ENCODE results near the gene MCRS1.

MCRS1 gene

GRCh38 chr12:49567302-49567610 lies 686 bp downstream of the MCRS1 start:
- peak overlapping the region; percentile 93 for H4K91ac ChIP-seq (ENCODE audit: low read depth, low read length)
- peak overlapping the region; percentile 98 for H4K8ac ChIP-seq (ENCODE audit: low read depth, low read length)
- peaks cover 8% of the 10 kb centered on the region for H3K79me2 ChIP-seq (ENCODE audit: control insufficient read depth, insufficient read depth, low read length, poor library complexity)
- H2AFZ ChIP-seq (ENCODE audit: insufficient read depth, low read length, poor library complexity), result peak overlapping the region; percentile 91
- H3K9ac ChIP-seq (ENCODE audit: low read length), result peak overlapping the region; percentile 86
- peak overlapping the region; percentile 77 for H2BK120ac ChIP-seq (ENCODE audit: insufficient read depth, low read length, poor library complexity)
- peak overlapping the region; percentile 83 for H3K18ac ChIP-seq (ENCODE audit: low read length)
- no peak overlapping the region for H3K23ac ChIP-seq (ENCODE audit: low read length)
- peak overlapping the region; percentile 93 for H3K14ac ChIP-seq (ENCODE audit: low read length)
- H2BK5ac ChIP-seq (ENCODE audit: low read depth, low read length, poor library complexity), result peak overlapping the region; percentile 89
- H3K4me1 ChIP-seq (ENCODE audit: control insufficient read depth in 1 of 2, insufficient read depth in 2 of 2, low read length in 2 of 2), result peaks cover 2 to 3% of the 10 kb centered on the region in 2 experiments
- peak overlapping the region; percentile 89 for H3K4me3 ChIP-seq (ENCODE audit: low read depth, low read length)
- H2AK5ac ChIP-seq (ENCODE audit: low read length), result peak overlapping the region; percentile 92
- no CpG with 5 or more reads among the region's 11 CpGs for WGBS (ENCODE audit: extremely low coverage, insufficient coverage, insufficient read length)
- no peak overlapping the region for H3K27ac ChIP-seq (ENCODE audit: low read depth, low read length)
- no peaks in the 10 kb centered on the region for H3K9me3 ChIP-seq (ENCODE audit: insufficient read depth, low read depth, low read length)
- no peak overlapping the region for H2BK12ac ChIP-seq (ENCODE audit: low read length)
- H3K27me3 ChIP-seq (ENCODE audit: insufficient read depth, low read length), result no peaks in the 10 kb centered on the region
- H3K79me1 ChIP-seq (ENCODE audit: low read length), result peaks cover 8% of the 10 kb centered on the region
- H3K4me2 ChIP-seq (ENCODE audit: low read length), result peak overlapping the region; percentile 73
- H4K12ac ChIP-seq (ENCODE audit: low read depth, low read length), result peak overlapping the region; percentile 89
- H3K36me3 ChIP-seq (ENCODE audit: control insufficient read depth in 1 of 2, insufficient read depth in 2 of 2, low read length in 2 of 2), result peaks cover 37% of the 10 kb centered on the region in 2 experiments
- DNase-seq, result no peak
- H3K4ac ChIP-seq (ENCODE audit: low read depth, low read length), result peak overlapping the region; percentile 77

- H3K23ac ChIP-seq (ENCODE audit: low read length), result no peak overlapping the region
- no CpG with 5 or more reads among the region's 13 CpGs for WGBS (ENCODE audit: extremely low coverage, insufficient coverage, insufficient read length)
These were observed 1.6 kb downstream of the MCRS1 start for GRCh38 chr12:49566361-49566760.

GRCh38 chr12:49565406-49566265 lies 2.3 kb downstream of the MCRS1 start:
- Histone ChIP-seq H3K9me3 (ENCODE audit: insufficient read depth, low read depth, low read length) (no peaks in the 10 kb centered on the region), H3K27me3 (ENCODE audit: insufficient read depth, low read length) (no peaks in the 10 kb centered on the region), H3K23ac (ENCODE audit: low read length) (no peak overlapping the region), H3K4me2 (ENCODE audit: low read length) (no peak overlapping the region), H2AK5ac (ENCODE audit: low read length) (no peak overlapping the region), H2BK5ac (ENCODE audit: low read depth, low read length, poor library complexity) (no peak overlapping the region), H3K14ac (ENCODE audit: low read length) (no peak overlapping the region), H3K4ac (ENCODE audit: low read depth, low read length) (no peak overlapping the region), H2BK12ac (ENCODE audit: low read length) (no peak overlapping the region), H3K27ac (ENCODE audit: low read depth, low read length) (no peak overlapping the region), H4K91ac (ENCODE audit: low read depth, low read length) (no peak overlapping the region), H3K9ac (ENCODE audit: low read length) (no peak overlapping the region), H3K4me3 (ENCODE audit: low read depth, low read length) (no peak overlapping the region), H3K18ac (ENCODE audit: low read length) (peak overlapping the region; percentile 9), H3K79me2 (ENCODE audit: control insufficient read depth, insufficient read depth, low read length, poor library complexity) (peaks cover 8% of the 10 kb centered on the region), H4K12ac (ENCODE audit: low read depth, low read length) (no peak overlapping the region), H2BK120ac (ENCODE audit: insufficient read depth, low read length, poor library complexity) (no peak overlapping the region), H3K79me1 (ENCODE audit: low read length) (peaks cover 8% of the 10 kb centered on the region), H3K4me1 (ENCODE audit: control insufficient read depth in 1 of 2, insufficient read depth in 2 of 2, low read length in 2 of 2) (peaks cover under 1 to 3% of the 10 kb centered on the region in 2 experiments), H4K8ac (ENCODE audit: low read depth, low read length) (no peak overlapping the region), H2AFZ (ENCODE audit: insufficient read depth, low read length, poor library complexity) (no peak overlapping the region), H3K36me3 (ENCODE audit: control insufficient read depth in 1 of 2, insufficient read depth in 2 of 2, low read length in 2 of 2) (peaks cover 44 to 45% of the 10 kb centered on the region in 2 experiments)
- DNase-seq, result no peak
- no CpG with 5 or more reads among the region's 12 CpGs for WGBS (ENCODE audit: extremely low coverage, insufficient coverage, insufficient read length)

More at GRCh38 chr12:49566361-49566760, 1.6 kb downstream of the MCRS1 start:
- no peak overlapping the region for H3K4ac ChIP-seq (ENCODE audit: low read depth, low read length)
- H3K9ac ChIP-seq (ENCODE audit: low read length), result no peak overlapping the region
- no peak overlapping the region for H3K4me3 ChIP-seq (ENCODE audit: low read depth, low read length)
- no peak overlapping the region for H2BK120ac ChIP-seq (ENCODE audit: insufficient read depth, low read length, poor library complexity)
- H2AFZ ChIP-seq (ENCODE audit: insufficient read depth, low read length, poor library complexity), result no peak overlapping the region
- H3K4me2 ChIP-seq (ENCODE audit: low read length), result no peak overlapping the region
- H4K8ac ChIP-seq (ENCODE audit: low read depth, low read length), result no peak overlapping the region
- no peak overlapping the region for H4K91ac ChIP-seq (ENCODE audit: low read depth, low read length)
- H2BK5ac ChIP-seq (ENCODE audit: low read depth, low read length, poor library complexity), result no peak overlapping the region
- peaks cover 8% of the 10 kb centered on the region for H3K79me1 ChIP-seq (ENCODE audit: low read length)
- H3K9me3 ChIP-seq (ENCODE audit: insufficient read depth, low read depth, low read length), result no peaks in the 10 kb centered on the region
- H3K18ac ChIP-seq (ENCODE audit: low read length), result peak overlapping the region; percentile 2
- H3K36me3 ChIP-seq (ENCODE audit: control insufficient read depth in 1 of 2, insufficient read depth in 2 of 2, low read length in 2 of 2), result peaks cover 38 to 41% of the 10 kb centered on the region in 2 experiments
- no peaks in the 10 kb centered on the region for H3K27me3 ChIP-seq (ENCODE audit: insufficient read depth, low read length)
- no peak overlapping the region for H2AK5ac ChIP-seq (ENCODE audit: low read length)
- DNase-seq, result no peak
- no peak overlapping the region for H2BK12ac ChIP-seq (ENCODE audit: low read length)
- no peak overlapping the region for H3K27ac ChIP-seq (ENCODE audit: low read depth, low read length)
- peaks cover 8% of the 10 kb centered on the region for H3K79me2 ChIP-seq (ENCODE audit: control insufficient read depth, insufficient read depth, low read length, poor library complexity)
- H3K4me1 ChIP-seq (ENCODE audit: control insufficient read depth in 1 of 2, insufficient read depth in 2 of 2, low read length in 2 of 2), result peaks cover 2 to 3% of the 10 kb centered on the region in 2 experiments
- no peak overlapping the region for H3K14ac ChIP-seq (ENCODE audit: low read length)
- H4K12ac ChIP-seq (ENCODE audit: low read depth, low read length), result peak overlapping the region; percentile 3

- Histone ChIP-seq H3K36me3 (ENCODE audit: control insufficient read depth in 1 of 2, insufficient read depth in 2 of 2, low read length in 2 of 2) (peaks cover 51 to 53% of the 10 kb centered on the region in 2 experiments), H4K91ac (ENCODE audit: low read depth, low read length) (no peak overlapping the region), H2BK120ac (ENCODE audit: insufficient read depth, low read length, poor library complexity) (no peak overlapping the region), H3K9me3 (ENCODE audit: insufficient read depth, low read depth, low read length) (no peaks in the 10 kb centered on the region), H3K4ac (ENCODE audit: low read depth, low read length) (no peak overlapping the region), H3K4me3 (ENCODE audit: low read depth, low read length) (no peak overlapping the region), H2AFZ (ENCODE audit: insufficient read depth, low read length, poor library complexity) (no peak overlapping the region), H4K12ac (ENCODE audit: low read depth, low read length) (no peak overlapping the region), H3K18ac (ENCODE audit: low read length) (no peak overlapping the region), H3K27me3 (ENCODE audit: insufficient read depth, low read length) (no peaks in the 10 kb centered on the region), H2BK12ac (ENCODE audit: low read length) (no peak overlapping the region), H3K9ac (ENCODE audit: low read length) (no peak overlapping the region), H3K4me1 (ENCODE audit: control insufficient read depth in 1 of 2, insufficient read depth in 2 of 2, low read length in 2 of 2) (peaks cover 0 to 3% of the 10 kb centered on the region in 2 experiments), H3K79me2 (ENCODE audit: control insufficient read depth, insufficient read depth, low read length, poor library complexity) (peaks cover 8% of the 10 kb centered on the region), H3K79me1 (ENCODE audit: low read length) (peaks cover 8% of the 10 kb centered on the region), H2BK5ac (ENCODE audit: low read depth, low read length, poor library complexity) (no peak overlapping the region), H3K23ac (ENCODE audit: low read length) (no peak overlapping the region), H3K4me2 (ENCODE audit: low read length) (no peak overlapping the region), H3K14ac (ENCODE audit: low read length) (no peak overlapping the region), H2AK5ac (ENCODE audit: low read length) (no peak overlapping the region), H3K27ac (ENCODE audit: low read depth, low read length) (no peak overlapping the region), H4K8ac (ENCODE audit: low read depth, low read length) (no peak overlapping the region)
- no peak for DNase-seq
- no CpG with 5 or more reads among the region's 8 CpGs for WGBS (ENCODE audit: extremely low coverage, insufficient coverage, insufficient read length)
These were observed 3.1 kb downstream of the MCRS1 start for GRCh38 chr12:49564686-49565405.
